CD4-positive, alpha-beta T cell treated with Interferon gamma for 1 hour (primary cell): ENCODE results near the gene IL15.
"Not testable (repeated sequence)": the region's sequence is repeated elsewhere in the genome, so short reads cannot be mapped to it uniquely, and the experiment has no call there.

ENCODE experiments used
- DNase-seq: peaks from one replicate; pipeline ENCODE4 v3.0.0-alpha.2; 2020

Gene IL15

DNA sequence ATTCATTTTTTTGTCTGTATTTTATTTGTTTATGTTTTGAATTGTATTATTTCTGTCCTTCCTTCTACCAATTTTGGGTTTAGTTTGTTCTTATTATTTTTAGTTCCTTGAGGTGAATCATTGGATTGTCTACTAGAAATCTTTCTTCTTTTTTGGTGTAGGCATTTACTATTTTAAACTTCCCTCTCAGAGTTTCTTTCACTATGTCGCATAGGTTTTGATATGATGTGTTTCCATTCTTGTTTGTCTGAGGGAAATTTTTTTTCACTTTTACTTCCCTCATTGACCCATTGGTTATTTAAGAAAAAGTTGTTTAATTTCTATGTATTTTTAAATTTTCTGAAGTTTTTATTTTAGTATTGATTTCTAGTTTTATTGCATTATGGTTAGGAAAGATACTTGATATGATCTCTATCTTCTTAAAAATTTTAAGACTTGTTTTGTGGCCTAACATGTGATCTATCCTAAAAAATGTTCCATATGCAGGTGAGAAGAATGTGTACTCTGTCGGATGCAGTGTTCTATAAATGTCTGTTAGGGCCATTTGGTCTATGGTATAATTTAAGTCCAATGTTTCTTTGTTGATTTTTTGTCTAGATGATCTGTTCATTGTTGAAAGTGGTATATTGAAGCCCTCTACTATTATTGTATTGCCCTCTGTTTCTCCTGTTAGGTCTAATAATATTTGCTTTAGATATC lies 68.8 kb downstream of the IL15 start:
- DNase-seq: no peak

DNA sequence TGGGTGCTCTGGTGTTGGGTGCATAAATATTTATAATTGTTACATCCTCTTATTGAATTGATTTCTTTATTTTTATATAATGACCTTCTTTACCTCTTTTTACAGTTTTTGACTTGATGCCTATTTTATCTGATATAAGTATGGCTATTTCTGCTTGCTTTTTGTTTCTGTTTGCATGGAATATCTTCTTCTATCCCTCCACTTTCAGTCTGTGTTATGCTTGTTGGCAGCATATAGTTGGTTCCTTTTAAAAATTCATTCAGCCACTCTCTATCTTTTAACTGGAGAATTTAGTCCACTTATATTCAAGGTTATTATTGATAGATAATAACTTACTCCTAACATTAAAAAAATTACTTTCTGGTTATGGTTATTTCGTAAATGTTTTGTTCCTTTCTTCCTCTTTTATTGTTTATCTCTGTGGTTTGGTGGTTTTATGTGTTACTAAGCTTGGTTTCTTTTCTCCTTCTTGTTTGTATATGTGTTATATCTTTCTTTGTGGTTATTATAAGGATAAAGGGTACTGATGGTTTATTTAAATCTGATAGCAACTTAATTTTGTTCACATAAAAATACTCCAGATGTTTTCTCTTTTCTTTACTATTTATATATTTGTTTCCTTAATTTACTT lies 69.5 kb downstream of the IL15 start:
- DNase-seq: no peak

- no peak for DNase-seq
These were observed 70.1 kb downstream of the IL15 start for GRCh38 chr4:141706445-141706844.

DNA sequence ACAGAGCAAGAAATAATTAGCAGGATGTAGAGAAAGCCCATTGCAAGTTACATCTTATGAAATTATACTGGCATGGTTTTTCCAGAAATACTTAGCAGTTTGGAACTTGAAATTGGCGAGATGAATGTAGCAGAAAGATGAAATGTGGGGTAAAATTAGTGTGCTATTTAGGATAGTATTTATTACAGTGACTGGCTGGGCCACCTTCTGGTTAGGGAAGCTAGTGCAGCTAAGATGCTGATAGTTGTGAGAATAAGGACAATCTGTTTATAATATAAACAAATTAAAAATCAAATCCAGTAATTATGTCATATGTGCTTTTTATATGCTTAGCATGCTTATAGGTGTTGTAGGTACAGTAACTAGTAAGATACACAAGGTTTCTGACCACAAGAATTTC lies 74.8 kb downstream of the IL15 start:
- no peak for DNase-seq

DNA sequence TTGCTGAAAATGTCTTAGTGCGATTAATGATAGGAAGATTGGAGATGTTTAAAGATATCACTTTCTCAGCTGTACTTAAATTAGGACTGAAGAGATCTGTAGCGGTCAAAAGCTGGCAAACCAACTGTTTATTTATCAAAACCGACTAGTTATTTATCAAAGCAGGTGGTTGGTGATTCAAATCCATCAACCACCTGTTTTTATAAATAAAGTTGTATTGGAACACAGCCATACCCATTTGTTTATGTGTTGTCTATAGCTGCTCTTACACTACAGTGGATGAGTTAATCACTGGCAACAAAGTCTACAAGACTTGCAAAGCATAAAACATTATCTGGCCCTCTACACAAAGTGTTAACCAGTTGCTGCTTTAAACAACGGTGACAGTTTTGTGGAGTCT lies 76.8 kb downstream of the IL15 start:
- no peak for DNase-seq

DNA sequence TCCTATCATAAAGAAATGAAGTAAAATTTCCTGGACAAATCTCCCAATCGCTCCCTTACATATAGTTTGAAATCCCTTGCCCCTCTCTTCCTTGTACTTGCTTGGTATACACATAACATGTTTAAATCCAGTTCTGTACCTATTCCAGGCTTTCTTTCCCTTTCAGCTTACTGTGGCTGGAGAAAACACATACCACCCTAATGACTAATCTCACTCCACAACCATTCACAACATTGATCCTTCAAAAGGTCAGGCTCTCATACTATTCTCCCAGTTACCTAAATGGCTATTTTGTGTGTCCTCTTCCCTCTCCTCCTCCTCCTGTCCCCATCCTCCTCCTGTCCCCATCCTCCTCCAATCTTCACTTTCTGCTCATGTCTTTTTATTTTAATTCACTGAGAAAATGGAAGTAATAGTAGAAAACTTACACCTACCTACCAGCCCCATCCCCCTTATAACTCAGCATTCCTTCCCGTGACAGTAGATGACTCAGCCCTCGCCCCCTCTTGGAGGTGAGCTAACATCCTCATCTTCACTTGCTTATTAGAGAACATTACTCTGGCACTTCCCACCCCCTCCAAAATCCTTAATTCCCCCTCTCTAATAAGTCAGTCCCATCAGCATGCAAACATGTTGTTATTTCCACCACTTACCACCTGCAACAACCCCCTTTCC lies 77.5 kb downstream of the IL15 start:
- no peak for DNase-seq

GRCh38 chr4:141719585-141719984 lies 83.2 kb downstream of the IL15 start:
- DNase-seq: no peak

DNA sequence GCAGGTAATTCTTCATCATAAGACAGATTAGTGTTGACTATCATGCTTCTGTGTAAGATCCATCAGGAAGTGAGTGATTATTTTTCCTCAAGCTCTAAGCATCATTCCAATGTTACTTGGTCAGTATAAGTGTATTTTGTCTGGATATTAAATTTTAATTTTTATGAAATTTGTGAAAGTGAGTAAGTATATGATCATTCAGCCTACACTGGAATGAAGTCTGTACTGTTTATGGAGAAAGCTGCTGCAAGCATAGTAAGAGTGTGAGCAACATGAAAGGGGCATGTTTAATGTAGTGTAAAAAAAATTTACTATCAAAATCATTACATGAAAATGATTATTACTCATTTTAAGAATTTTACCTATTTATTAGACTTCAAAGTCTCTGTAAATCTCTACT lies 84.8 kb downstream of the IL15 start:
- no peak for DNase-seq

- DNase-seq: no peak
These were observed 88.3 kb downstream of the IL15 start for GRCh38 chr4:141724646-141725045.

DNA sequence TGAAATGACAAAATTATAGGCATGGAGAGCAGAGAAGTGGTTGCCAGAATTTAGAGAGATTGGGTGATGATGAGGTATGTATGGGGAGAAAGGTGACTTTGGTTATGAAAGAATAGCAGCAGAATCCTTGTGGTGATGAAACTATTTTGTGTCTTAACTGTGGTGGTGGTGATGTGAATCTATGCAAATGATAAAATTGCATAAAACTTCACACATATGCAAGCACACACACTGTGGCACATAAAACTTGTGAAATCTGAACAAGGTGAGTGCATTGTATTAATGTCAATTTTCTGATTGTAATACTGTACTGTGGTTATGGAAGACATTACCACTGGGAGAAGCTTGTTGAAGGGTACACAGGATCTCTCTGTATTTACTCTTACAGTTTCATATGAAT lies 91.0 kb downstream of the IL15 start:
- DNase-seq: no peak

- DNase-seq: no peak
These were observed 94.4 kb downstream of the IL15 start for GRCh38 chr4:141730805-141731204.

- DNase-seq: no peak
These were observed 95.1 kb downstream of the IL15 start for GRCh38 chr4:141731481-141731880.

- no peak for DNase-seq
These were observed 103.3 kb downstream of the IL15 start for GRCh38 chr4:141739636-141740035.

DNA sequence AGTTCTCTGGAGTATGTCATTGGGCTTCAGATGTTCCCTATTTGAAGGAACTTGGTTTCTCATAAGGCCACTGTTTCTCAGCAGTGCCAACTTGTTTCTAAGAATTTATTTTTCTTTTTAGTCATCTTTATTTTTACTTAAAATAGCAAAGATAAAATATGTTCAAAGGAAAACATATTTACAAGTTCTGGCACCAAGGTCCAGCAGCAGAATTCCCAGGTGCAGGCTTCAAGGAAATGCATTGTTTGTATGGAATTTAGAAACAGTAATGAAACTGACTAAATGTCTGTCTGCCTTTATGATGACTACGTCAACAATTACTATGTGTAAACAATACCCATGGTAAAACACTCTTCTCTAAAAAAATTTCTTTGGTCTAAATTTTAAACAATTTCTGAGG lies 109.6 kb downstream of the IL15 start:
- no peak for DNase-seq

GRCh38 chr4:141751806-141752205 lies 115.4 kb downstream of the IL15 start:
- DNase-seq: not testable (repeated sequence)

GRCh38 chr4:141757287-141757686 lies 120.9 kb downstream of the IL15 start:
- no peak for DNase-seq

DNA sequence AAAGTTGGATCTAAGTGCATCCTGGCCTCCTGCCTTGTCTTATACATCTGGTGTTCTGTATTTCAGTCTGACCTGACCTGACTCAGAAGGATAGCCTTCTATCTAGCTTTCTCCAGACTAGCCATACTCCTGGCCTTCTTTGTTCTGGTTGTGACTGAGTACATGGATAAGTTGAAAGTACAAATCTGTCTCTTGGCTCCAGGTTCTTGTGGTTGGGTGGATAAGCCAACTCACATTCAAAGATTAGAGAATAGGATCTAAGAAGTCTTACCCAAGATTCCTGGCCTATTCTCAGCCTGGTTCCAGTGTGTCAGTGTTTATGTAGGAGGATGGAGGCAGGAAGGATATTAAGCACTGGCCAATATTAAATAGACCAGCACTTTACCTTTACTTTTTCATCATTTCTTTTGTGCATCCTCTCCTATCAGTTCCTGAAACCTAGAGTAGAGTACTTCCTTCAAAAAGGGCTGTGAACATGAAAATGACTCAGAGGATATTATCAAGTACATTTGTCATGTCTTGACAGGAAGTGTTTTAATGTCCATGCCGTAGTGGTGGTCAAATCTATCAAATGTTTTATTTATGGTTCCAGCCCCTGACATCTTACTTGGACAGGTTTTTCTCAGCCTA lies 123.5 kb downstream of the IL15 start:
- no peak for DNase-seq

GRCh38 chr4:141761926-141762325 lies 125.5 kb downstream of the IL15 start:
- no peak for DNase-seq

DNA sequence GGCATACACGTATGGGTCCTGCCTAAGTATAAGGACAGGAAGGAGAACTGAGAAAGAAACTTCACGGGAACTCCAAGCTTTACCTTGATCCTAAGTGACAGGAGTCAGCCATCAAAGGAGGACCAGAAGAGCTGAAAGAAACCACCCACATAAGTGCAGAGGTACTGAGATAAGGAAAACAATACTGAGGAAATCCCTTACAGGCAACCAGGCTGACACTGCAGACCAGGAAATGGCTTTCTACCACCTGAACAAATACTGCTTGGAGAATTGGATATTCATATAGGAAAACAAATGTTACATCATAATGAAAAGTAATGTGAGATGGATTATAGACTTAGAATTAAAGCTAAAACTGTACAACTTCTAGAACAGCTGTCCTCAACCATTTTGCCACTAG lies 127.0 kb downstream of the IL15 start:
- DNase-seq: no peak

GRCh38 chr4:141768954-141769353 lies 132.6 kb downstream of the IL15 start:
- no peak for DNase-seq

- DNase-seq: no peak
These were observed 135.8 kb downstream of the IL15 start for GRCh38 chr4:141771889-141772830.

DNA sequence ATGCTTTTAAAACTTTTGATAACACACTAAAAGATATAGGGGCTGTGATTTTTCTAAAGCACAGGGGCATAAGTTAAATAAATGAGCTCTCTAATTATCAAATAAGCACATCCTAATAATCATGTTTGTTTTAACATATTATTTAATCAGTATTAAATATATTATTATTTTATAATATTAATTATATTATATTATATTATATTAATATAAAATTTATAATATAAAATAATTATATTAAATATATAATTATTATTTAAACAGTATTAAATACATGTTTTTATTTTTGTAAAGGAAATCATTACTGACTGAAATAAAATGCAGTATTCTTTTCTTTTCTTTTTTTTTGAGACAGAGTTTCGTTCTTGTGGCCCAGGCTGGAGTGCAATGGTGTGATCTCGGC lies 136.5 kb downstream of the IL15 start:
- no peak for DNase-seq

DNA sequence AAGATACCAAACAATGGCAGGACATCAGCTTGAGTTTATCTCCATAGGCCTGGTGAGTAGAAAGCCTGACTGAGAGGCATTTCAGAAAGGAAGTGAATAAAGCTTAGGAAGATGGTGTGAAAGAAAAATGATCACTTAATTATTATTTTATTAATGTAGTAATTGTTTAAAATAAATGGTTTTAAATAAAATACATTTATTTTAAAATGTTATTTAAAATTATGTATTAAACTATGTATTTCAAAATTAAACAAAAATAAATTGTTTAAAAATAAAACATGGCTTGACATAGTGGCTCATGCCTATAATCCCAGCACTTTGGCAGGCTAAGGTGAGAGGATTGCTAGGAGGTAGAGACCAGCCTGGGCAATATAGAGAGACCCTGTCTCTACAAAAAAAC lies 145.8 kb downstream of the IL15 start:
- no peak for DNase-seq
